ELR (cell line): ENCODE data around the gene ZMYND19.
A peak's percentile ranks its signal among the peaks of the same experiment; 100 is the strongest.
"Not testable (repeated sequence)": the region's sequence is repeated elsewhere in the genome, so short reads cannot be mapped to it uniquely, and the experiment has no call there.

ENCODE experiments used
- DNase-seq: peaks from one replicate; pipeline ENCODE4 v3.0.0-alpha.2; 2015; ENCODE audit warnings: low read depth

Gene ZMYND19

GRCh38 chr9:137590469-137591383 is at the start of gene ZMYND19:
Gene ZMYND19, minus strand, starts transcription at chr9:137590512. Its CDS starts 249 bp downstream, at chr9:137590263.
- peak; percentile 90 for DNase-seq

DNA sequence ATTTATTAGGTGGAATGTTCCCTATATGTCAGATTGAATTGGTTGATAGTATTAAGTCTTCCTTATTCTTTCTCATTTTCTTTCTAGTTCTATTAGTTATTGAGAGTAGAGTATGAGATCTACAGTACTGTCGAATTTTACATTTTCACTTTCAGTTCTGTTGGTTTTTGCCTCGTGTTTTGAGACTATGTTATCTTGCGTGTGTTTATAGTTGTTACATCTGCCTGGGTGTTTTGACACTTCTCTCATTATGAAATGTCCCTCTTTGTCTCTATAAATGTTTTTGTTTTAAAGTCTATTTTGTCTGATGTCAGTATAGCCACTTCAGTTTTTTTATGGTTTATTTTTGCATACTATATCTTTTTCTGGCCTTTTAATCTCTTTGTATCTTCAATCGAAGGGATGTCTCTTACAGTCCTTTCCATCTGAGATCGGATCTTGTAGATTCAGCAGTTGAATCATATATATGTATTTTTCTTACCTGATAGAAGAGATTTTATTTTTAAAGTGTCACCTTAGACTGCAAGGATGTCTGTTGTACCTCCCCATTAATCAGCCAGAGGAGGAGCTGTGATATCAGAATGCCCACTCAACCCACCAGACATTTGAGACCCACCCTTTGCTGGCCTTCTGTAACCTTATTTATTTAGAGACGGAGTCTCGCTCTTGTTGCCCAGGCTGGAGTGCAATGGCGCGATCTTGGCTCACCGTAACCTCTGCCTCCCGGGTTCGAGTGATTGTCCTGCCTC is 49.2 kb upstream of the ZMYND19 start:
- DNase-seq: no peak

GRCh38 chr9:137638680-137639079 is 48.4 kb upstream of the ZMYND19 start:
- no peak for DNase-seq

DNA sequence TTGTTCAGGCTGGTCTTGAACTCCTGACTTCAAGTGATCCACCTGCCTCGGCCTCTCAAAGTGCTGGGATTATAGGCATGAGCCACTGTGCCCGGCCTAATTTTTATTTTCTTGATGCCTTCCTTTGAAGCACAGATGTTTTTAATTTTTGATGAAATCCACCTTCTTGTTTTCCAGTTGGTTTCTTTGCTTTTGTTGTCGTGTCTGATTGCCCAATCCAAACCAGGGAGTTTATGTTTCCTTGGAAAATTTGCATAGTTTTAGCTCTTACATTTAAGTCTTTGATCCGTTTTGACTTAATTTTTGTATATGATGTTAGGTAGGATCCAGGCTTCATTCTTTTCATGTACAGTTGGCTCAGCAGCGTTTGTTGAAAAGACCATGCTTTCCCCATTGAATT is 43.7 kb upstream of the ZMYND19 start:
- DNase-seq: no peak

- no peak for DNase-seq
These were observed 42.2 kb upstream of the ZMYND19 start for GRCh38 chr9:137632230-137633161.

DNA sequence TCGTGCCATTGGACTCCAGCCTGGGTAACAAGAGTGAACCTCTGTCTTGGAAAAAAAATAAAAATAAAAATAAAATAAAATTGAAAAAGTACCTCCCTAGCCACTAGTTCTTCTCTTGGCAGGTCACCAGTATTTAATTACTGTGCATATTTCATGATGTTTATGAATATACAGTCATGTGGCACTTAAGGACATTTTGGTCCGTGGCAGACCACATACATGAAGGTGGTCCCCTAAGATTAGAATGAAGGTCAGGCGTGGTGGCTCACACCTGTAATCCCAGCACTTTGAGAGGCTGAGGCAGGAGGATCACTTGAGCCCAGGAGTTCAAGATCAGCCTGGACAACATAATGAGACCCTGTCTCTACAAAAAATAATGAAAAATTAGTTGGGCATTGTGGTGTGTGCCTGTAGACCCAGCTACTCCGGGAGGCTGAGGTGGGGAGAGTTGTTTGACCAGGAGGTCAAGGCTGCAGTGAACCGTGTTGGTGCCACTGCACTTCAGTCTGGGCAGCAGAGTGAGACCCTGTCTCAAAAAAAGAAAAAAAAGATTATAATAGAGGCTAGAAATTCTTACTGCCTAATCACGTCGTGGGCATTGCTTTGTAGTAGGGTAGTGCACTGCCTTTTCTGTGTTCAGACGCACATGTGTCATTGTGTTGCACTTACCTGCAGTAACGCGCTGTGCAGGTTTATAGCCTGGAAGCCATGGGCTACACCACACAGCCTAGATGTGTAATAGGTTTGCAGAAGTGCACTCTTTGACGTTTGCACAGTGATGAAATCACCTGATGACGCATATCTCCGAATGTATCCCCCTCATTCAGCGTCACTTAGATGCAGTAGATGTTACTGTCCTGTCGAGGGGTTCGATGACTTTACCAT is 41.3 kb upstream of the ZMYND19 start:
- no peak for DNase-seq

- no peak for DNase-seq
These were observed 40.4 kb upstream of the ZMYND19 start for GRCh38 chr9:137630679-137631078.

DNA sequence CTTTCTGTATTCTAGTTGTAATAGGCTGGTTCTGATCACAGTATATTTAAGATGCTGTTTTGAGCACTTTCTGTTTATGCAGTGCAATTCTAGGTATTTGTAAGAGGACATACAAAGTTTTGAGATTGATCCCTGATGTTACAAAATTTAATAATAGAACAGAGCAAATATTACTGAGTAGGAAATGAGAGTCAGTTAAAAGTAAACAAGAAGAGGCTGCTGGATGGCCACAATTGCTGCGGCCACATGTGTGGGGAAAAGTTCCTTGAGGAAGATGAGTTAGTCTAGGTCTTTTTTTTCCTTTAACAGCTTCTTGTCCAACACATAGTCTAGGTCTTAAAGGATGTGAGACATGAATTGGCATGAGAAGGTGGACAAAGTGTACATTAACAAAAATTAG is 39.8 kb upstream of the ZMYND19 start:
- DNase-seq: no peak

DNA sequence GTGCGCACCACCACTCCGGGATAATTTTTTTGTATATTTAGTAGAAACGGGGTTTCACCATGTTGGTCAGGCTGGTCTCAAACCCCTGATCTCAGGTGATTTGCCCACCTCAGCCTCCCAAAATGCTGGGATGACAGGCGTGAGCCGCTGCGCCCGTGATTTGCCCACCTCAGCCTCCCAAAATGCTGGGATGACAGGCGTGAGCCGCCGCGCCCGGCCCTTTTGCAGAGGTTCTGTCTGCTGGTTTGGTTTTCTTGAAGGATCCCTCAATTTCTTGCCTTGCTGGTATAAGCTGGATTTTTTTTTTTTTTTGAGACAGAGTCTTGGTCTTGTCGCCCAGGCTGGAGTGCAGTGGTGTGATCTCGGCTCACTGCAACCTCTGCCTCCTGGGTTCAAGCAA is 37.1 kb upstream of the ZMYND19 start:
- DNase-seq: not testable (repeated sequence)

DNA sequence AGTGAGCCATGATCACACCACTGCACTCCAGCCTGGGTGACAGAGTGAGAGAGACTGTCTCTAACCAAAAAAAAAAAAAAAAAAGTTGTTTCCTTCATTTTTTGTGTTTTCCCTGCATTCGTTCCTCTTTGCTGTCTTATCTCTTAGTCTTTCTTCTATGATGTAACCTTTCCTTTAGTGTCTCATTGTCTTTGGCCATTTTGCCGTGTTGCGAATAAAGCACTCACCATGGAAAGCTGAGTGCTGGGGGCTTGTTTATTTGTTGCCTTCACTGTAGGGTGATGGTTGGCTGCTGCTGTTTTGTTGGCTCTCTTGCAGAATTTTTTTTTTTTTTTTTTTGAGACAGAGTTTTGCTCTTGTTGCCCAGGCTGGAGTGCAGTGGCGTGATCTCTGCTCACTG is 36.2 kb upstream of the ZMYND19 start:
- DNase-seq: no peak

DNA sequence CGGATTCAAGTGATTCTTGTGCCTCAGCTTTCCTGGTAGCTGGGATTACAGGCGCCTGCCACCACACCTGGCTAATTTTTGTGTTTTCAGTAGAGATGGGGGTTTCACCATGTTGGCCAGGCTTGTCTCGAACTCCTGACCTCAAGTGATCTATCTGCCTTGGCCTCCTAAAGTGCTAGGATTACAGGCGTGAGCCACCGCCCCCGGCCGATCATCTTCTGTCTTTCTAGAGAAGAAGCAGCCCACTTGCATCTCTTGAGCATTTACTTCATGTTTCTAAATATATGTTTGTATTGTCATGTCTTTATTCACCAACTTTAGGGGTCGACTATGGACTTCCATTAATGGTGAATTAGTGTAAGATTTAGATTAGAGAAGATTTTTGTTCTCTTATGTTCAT is 31.9 kb upstream of the ZMYND19 start:
- not testable (repeated sequence) for DNase-seq

GRCh38 chr9:137621131-137621757 is 30.9 kb upstream of the ZMYND19 start:
- DNase-seq: peak; percentile 59

GRCh38 chr9:137620581-137620980 is 30.3 kb upstream of the ZMYND19 start:
- DNase-seq: no peak

- DNase-seq: no peak
These were observed 29.7 kb upstream of the ZMYND19 start for GRCh38 chr9:137620048-137620405.

DNA sequence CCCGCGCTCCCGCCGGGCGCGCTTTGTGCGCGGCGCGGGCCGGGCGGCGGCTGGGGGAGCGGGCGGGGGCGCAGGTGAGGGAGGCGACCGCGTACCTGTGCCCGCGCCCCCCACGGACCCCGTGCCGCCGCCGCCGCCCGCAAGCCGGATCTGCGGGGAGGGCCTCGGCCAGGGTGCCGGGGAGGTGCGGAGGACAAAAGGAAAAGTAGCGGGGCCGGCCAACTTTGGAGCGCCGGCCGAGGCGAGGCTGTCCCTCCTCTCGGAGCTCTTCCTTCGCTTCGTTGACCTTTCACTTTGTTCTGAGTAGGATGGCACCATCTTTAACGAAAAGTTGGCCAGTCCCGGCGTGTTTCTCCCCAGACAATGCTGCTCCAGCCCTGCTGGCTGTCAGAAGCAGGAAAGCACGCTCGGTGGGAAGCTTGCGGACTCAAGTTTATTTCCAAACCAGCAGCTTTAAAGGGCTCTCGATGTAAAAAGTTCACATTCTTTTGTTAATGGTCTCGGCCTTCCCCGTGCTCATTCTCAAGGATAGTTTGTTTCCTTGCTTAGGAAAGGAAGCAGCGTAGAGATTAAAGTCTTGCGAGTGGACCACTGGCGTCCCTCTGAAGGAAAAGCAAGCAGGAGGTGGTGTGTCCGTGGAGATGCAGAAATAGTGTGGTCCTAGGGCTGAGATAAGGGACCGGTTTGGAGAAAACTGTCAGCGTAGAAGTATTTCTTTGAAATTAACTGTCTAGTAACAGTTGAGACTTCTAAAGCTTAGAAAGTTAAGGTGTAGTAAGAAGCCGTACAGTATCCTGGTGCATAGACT is 29.1 kb upstream of the ZMYND19 start:
- DNase-seq: peak; percentile 53

DNA sequence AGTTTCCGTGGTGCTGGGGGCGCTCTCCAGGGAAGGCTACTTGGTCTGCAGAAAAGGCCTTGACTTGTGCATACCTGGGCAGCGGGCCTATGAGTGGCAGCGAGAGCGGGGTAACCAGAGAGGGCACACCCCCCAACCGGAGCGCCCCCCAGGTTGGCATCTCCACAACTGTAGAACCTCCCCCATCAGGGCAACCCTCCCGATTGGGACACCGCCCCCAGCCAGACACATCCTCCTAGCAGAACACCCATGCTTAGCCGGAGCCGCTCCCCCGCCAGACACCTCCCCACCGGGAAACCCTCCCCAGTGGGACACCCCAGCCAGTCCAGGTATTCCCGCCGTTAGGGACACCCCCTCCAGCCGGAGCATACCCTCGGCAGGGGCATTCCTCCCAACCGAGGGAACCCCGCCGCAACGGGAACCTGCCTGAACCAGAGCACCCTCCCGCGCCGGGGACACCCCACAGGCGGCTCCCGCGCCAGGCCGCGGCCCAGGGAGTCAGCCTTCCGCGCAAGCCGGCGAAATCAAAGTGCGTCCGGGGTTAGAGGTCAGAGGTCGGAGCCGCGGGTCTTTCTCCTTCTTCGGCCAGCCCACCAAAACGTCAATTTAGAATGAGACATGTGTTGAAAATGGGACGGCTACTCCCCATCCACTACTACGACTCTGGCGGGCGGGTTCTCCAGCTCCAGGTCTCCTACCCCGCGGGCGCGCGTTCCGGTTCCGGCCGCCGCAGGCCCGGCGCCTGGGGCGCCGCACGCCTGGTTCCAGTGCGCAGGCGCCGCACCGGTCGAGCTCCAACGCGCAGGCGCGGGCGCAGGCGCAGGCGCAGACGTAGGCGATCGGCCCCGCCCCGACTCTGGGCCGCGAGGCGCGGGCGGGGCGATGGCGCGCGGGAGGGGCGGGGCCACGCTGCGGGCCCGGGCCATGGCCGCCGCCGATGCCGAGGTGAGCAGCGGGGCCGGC is 28.1 kb upstream of the ZMYND19 start, which contains the start of gene EHMT1:
EHMT1 (plus strand) TSS at position 901 of the 963 bp plus-strand sequence; CDS start at position 925, 24 bp downstream.
- peak; percentile 86 for DNase-seq

DNA sequence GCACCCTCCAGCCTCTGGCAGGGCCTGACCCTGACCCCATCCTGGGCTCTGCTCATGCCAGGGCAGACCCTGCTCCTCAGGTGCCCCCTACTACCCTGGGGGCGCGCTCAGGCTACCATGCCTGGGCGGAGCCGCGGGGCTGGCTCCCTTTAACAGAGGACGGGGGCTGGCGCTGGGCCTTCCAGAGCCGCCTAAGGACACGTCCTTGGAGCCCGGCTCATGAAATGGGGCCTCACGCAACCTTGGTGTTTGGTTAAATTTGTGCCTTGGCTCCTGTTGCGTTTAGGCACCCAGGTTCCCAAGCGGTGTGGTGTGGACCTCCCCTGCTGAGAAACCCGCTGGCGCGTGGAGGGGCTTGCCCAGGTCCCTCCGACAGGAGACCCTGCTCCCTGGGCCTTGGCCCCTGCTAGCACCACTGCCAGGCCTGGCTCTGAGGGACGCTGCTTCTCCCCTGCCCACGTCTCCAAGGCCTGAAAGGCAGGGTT is 25.1 kb upstream of the ZMYND19 start:
- DNase-seq: no peak
